Right ventricle myocardium inferior (tissue), 1 donor: ENCODE results near the gene PSMF1. TPM values are rescaled to one million over a fixed set of nuclear protein-coding genes. Genes with fewer than 3 reads are reported as not detected.

Experiments
- ATAC-seq: fragments of 200-7000 bp; cut with Tn5 transposase; one replicate; pipeline ENCODE4 v1.9.1; 2020; ENCODE audit warnings: mild to moderate bottlenecking, moderate library complexity
- DNase-seq: peaks from one replicate; pipeline ENCODE4 v3.0.0; 2021; ENCODE audit errors: missing footprints
- intact Hi-C: fragments of 100-400 bp; cut with DNase I; formaldehyde crosslinking; loops from one replicate; pipeline ENCODE4 v1.11.0; 2022
- total RNA-seq: library from RNA; stranded (reverse); fragmentation: NEBNext Ultra II Directional; extraction: Animal tissue kit (Norgen Biotek cat#: 25700); gene quantifications from one replicate; pipeline ENCODE4 v1.2.1, GENCODE V29; 2021
- donor health status: DM: no; HTN: yes; CAD: no; lungs with severe emphysema.

Gene PSMF1
- total RNA-seq, 1 donor from 2014 or later, result 132 TPM

GRCh38 chr20:1184260-1184637 is 65.8 kb downstream of the PSMF1 start:
- intact Hi-C loops, result no loop called here
- ATAC-seq, result no peak
- no peak for DNase-seq

GRCh38 chr20:1184638-1185315 is 66.4 kb downstream of the PSMF1 start, which contains the start of gene TMEM74B:
TMEM74B (minus strand) TSS chr20:1184981; CDS start chr20:1183801, 1,180 bp downstream.
- no peak for DNase-seq

GRCh38 chr20:1185316-1185741 is 66.9 kb downstream of the PSMF1 start:
- DNase-seq (no peak), ATAC-seq (peak; percentile 21)
- intact Hi-C loops, result no loop called here

More at GRCh38 chr20:1184638-1185315, 66.4 kb downstream of the PSMF1 start, which contains the start of gene TMEM74B:
- intact Hi-C loops, result no loop called here
- ATAC-seq, result no peak

- intact Hi-C loops, result no loop called here
- no peak for DNase-seq
These were observed 67.5 kb downstream of the PSMF1 start for GRCh38 chr20:1185790-1186334.

GRCh38 chr20:1186367-1186991 is 68.1 kb downstream of the PSMF1 start:
- intact Hi-C loops, result no loop called here
- ATAC-seq (no peak), DNase-seq (no peak)

More at GRCh38 chr20:1185790-1186334, 67.5 kb downstream of the PSMF1 start:
- no peak for ATAC-seq

- intact Hi-C loops, result no loop called here
- no peak for ATAC-seq
- no peak for DNase-seq
These were observed 69.3 kb downstream of the PSMF1 start for GRCh38 chr20:1187605-1188171.

GRCh38 chr20:1188347-1188746 is 69.9 kb downstream of the PSMF1 start:
- ATAC-seq (no peak), DNase-seq (no peak)
- intact Hi-C loops, result no loop called here

- intact Hi-C loops, result no loop called here
- DNase-seq (no peak), ATAC-seq (no peak)
These were observed 71.4 kb downstream of the PSMF1 start for GRCh38 chr20:1189827-1190226.

- ATAC-seq, result no peak
- no peak for DNase-seq
- intact Hi-C loops, result no loop called here
These were observed 72.4 kb downstream of the PSMF1 start for GRCh38 chr20:1190847-1191246.

GRCh38 chr20:1191299-1191698 is 72.9 kb downstream of the PSMF1 start:
- ATAC-seq, result no peak
- intact Hi-C loops, result no loop called here

GRCh38 chr20:1195226-1195625 is 76.8 kb downstream of the PSMF1 start:
- ATAC-seq (no peak), DNase-seq (no peak)
- intact Hi-C loops, result no loop called here

More at GRCh38 chr20:1191299-1191698, 72.9 kb downstream of the PSMF1 start:
- no peak for DNase-seq

GRCh38 chr20:1196634-1197033 is 78.2 kb downstream of the PSMF1 start:
- DNase-seq (no peak), ATAC-seq (no peak)
- intact Hi-C loops, result no loop called here

- ATAC-seq, result no peak
- DNase-seq, result no peak
- intact Hi-C loops, result no loop called here
These were observed 79.4 kb downstream of the PSMF1 start for GRCh38 chr20:1197801-1198200.

- ATAC-seq, result no peak
- intact Hi-C loops, result no loop called here
- DNase-seq, result no peak
These were observed 80.3 kb downstream of the PSMF1 start for GRCh38 chr20:1198751-1199150.

GRCh38 chr20:1199212-1199873 is 80.9 kb downstream of the PSMF1 start:
- intact Hi-C loops, result no loop called here
- ATAC-seq (no peak), DNase-seq (no peak)

- ATAC-seq, result no peak
- intact Hi-C loops, result loop anchor here (10.0 kb wide), 1 partner anchor 245 kb away; no protein-coding TSS in a partner anchor
- DNase-seq, result no peak
These were observed 81.6 kb downstream of the PSMF1 start for GRCh38 chr20:1199964-1200363.

- intact Hi-C loops, result loop anchor here (10.0 kb wide), 1 partner anchor 248 kb away; no protein-coding TSS in a partner anchor
- DNase-seq, result no peak
- ATAC-seq, result no peak
These were observed 84.5 kb downstream of the PSMF1 start, which contains the start of gene C20orf202 for GRCh38 chr20:1202762-1203504. C20orf202 (plus strand) TSS chr20:1203454; CDS start chr20:1203586, 132 bp downstream.

- intact Hi-C loops, result loop anchor here (10.0 kb wide), 1 partner anchor 249 kb away; no protein-coding TSS in a partner anchor
- no peak for ATAC-seq
These were observed 85.2 kb downstream of the PSMF1 start for GRCh38 chr20:1203630-1204029.

More at GRCh38 chr20:1203630-1204029, 85.2 kb downstream of the PSMF1 start:
- no peak for DNase-seq
